Measurements from ENCODE around the gene HS6ST2.
A peak's percentile ranks its signal among the peaks of the same experiment; 100 is the strongest.

DNA sequence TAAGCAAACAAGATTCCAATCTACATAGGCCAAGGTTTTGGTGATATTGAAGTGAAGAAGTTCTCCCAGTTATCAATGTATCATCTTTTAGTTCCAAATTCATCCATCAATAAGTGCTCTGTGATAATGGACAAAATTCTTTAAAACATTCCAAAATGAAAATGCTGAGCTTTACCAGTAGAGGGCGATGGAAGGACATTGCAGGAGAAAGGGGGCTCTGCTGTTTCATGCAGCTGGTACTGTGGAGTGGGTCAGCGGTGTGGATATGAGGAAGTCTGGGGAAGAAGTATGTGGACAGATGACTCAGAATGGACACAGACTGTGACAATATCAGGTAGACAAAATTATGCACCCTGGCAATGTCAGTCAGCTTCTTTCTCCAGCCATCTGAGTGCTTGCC is 46.6 kb upstream of the HS6ST2 start:
- TF ChIP-seq, protein P1, sequence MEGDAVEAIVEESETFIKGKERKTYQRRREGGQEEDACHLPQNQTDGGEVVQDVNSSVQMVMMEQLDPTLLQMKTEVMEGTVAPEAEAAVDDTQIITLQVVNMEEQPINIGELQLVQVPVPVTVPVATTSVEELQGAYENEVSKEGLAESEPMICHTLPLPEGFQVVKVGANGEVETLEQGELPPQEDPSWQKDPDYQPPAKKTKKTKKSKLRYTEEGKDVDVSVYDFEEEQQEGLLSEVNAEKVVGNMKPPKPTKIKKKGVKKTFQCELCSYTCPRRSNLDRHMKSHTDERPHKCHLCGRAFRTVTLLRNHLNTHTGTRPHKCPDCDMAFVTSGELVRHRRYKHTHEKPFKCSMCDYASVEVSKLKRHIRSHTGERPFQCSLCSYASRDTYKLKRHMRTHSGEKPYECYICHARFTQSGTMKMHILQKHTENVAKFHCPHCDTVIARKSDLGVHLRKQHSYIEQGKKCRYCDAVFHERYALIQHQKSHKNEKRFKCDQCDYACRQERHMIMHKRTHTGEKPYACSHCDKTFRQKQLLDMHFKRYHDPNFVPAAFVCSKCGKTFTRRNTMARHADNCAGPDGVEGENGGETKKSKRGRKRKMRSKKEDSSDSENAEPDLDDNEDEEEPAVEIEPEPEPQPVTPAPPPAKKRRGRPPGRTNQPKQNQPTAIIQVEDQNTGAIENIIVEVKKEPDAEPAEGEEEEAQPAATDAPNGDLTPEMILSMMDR (IDR thresholded peaks at IDR 0.05), result peak; percentile 71
- TF ChIP-seq EZH2 (IDR thresholded peaks at IDR 0.05), result no peak

Data from neural progenitor cell (in vitro differentiated cells).